GM12878 (cell line): ENCODE results near the gene PARP2. TPM values are rescaled to one million over a fixed set of nuclear protein-coding genes. Genes with fewer than 3 reads are reported as not detected.

ENCODE experiments used
- ATF7 ChIP-seq: fragments of 450-650 bp; IDR thresholded peaks from 2 replicates; pipeline ENCODE4 v1.6.1; 2016; ENCODE audit warnings: low read depth, mild to moderate bottlenecking
- BHLHE40 ChIP-seq, 2 experiments: fragments of 450-650 bp in 1 of 2; IDR thresholded peaks; 2 replicates each; pipeline ENCODE4 v1.6.1; 2011 to 2017; ENCODE audit warnings: low read depth in 2 of 2, borderline replicate concordance in 1 of 2, improper control_type of control experiment in 1 of 2, low read length in 1 of 2, mild to moderate bottlenecking in 1 of 2
- BMI1 ChIP-seq: fragments of 450-650 bp; IDR thresholded peaks from 2 replicates; pipeline ENCODE4 v1.6.1; 2016; ENCODE audit warnings: mild to moderate bottlenecking, moderate library complexity, borderline replicate concordance
- CBX3 ChIP-seq: fragments of 200-600 bp; sonication (generic); IDR thresholded peaks from 2 replicates; pipeline ENCODE4 v1.6.1; 2016; ENCODE audit warnings: low read depth, borderline replicate concordance
- CHD2 ChIP-seq: IDR thresholded peaks from 2 replicates; pipeline ENCODE4 v1.6.1; 2011; ENCODE audit warnings: low read depth, low read length, improper control_type of control experiment, borderline replicate concordance
- DPF2 ChIP-seq: fragments of 450-650 bp; IDR thresholded peaks from 2 replicates; pipeline ENCODE4 v1.6.1; 2017; ENCODE audit warnings: mild to moderate bottlenecking
- IRF4 ChIP-seq: IDR thresholded peaks from 2 replicates; pipeline ENCODE4 v1.6.1; 2011; ENCODE audit warnings: low read depth, low read length
- MYC ChIP-seq: IDR thresholded peaks from 2 replicates; pipeline ENCODE4 v1.6.1; 2011; ENCODE audit warnings: mild to moderate bottlenecking, low read length, moderate library complexity, inconsistent platforms; ENCODE audit not compliant: insufficient read depth, insufficient replicate concordance, insufficient read length, severe bottlenecking
- SP1 ChIP-seq: IDR thresholded peaks from one replicate; pipeline ENCODE4 v1.6.1; 2011; ENCODE audit warnings: low read depth, low read length
- polyA plus RNA-seq, 11 experiments: library from polyadenylated mRNA; depleted of rRNA in 4 of 11; unstranded in 6 of 11; stranded (reverse) in 5 of 11; fragments of >200 nt; fragmentation: Nextera tagmentation in 4 of 11; fragmentation: Illumina TruSeq in 1 of 11; extraction: Ambion mirVana in 4 of 11; extraction: Trizol in 1 of 11; gene quantifications; 1 replicate in 1 of 11; 2 replicates in 10 of 11; pipeline versions ENCODE4 v1.2.1 to v1.2.3, GENCODE V29; 2011 to 2016; ENCODE audit warnings: inconsistent platforms in 2 of 11, missing spikeins in 2 of 11, low read depth in 1 of 11
- total RNA-seq, 4 experiments: library from RNA; depleted of rRNA in 3 of 4; stranded (reverse); fragments of >200 nt in 3 of 4; fragmentation: Illumina TruSeq in 1 of 4; extraction: Trizol in 1 of 4; gene quantifications; 2 replicates each; pipeline versions ENCODE4 v1.2.1 to v1.2.3, GENCODE V29; 2013 to 2021
- TF ChIP-seq, protein P1 (sequence below): fragments of 450-650 bp; formaldehyde crosslinking; IDR thresholded peaks from 2 replicates; pipeline ENCODE4 v1.5.0; 2022; ENCODE audit warnings: mild to moderate bottlenecking, missing genetic modification characterization
- TF ChIP-seq, protein P2 (sequence below): IDR thresholded peaks from 2 replicates; pipeline ENCODE4 v1.6.1; 2012; ENCODE audit warnings: low read length, inconsistent platforms
- TF ChIP-seq, protein P3 (sequence below): fragments of 450-650 bp; conservative IDR thresholded peaks from 2 replicates; pipeline ENCODE4 v1.6.1; 2017; ENCODE audit warnings: mild to moderate bottlenecking, moderate library complexity
- TF ChIP-seq, protein P4 (sequence below): IDR thresholded peaks from 2 replicates; pipeline ENCODE4 v1.6.1; 2011; ENCODE audit warnings: low read depth, low read length, improper control_type of control experiment, borderline replicate concordance
- TF ChIP-seq, protein P5 (sequence below): fragments of 450-650 bp; IDR thresholded peaks from 2 replicates; pipeline ENCODE4 v1.6.1; 2018; ENCODE audit warnings: mild to moderate bottlenecking, low read depth, moderate library complexity; ENCODE audit not compliant: partially characterized antibody

PARP2 gene
- total and polyA plus RNA-seq, 10 of the 15 experiments (the other 5 are each of a cell fraction or from before 2014, with no cell fraction given): 26.7 to 75.4 (median 42.3) TPM

DNA sequence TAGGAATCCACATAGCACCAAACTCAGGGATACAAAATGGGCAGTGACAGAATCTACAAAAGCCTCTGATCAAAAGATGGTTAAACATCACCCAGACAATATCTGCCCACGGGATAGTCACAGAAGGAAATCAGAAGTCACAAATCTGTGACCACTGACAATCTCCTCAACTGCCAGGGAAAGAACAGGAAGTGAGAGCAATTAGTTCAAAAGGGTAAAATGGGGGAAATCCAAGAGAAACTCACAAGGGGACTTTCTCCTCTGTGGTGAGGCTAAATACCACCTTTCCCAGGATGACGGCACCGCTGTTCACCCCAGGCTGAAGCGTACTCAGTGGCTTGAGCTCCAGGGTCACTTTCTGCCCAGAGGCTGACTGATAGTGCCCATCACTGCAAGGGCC, 48.4 kb upstream of the PARP2 start (continued):
- TF ChIP-seq, protein P1, sequence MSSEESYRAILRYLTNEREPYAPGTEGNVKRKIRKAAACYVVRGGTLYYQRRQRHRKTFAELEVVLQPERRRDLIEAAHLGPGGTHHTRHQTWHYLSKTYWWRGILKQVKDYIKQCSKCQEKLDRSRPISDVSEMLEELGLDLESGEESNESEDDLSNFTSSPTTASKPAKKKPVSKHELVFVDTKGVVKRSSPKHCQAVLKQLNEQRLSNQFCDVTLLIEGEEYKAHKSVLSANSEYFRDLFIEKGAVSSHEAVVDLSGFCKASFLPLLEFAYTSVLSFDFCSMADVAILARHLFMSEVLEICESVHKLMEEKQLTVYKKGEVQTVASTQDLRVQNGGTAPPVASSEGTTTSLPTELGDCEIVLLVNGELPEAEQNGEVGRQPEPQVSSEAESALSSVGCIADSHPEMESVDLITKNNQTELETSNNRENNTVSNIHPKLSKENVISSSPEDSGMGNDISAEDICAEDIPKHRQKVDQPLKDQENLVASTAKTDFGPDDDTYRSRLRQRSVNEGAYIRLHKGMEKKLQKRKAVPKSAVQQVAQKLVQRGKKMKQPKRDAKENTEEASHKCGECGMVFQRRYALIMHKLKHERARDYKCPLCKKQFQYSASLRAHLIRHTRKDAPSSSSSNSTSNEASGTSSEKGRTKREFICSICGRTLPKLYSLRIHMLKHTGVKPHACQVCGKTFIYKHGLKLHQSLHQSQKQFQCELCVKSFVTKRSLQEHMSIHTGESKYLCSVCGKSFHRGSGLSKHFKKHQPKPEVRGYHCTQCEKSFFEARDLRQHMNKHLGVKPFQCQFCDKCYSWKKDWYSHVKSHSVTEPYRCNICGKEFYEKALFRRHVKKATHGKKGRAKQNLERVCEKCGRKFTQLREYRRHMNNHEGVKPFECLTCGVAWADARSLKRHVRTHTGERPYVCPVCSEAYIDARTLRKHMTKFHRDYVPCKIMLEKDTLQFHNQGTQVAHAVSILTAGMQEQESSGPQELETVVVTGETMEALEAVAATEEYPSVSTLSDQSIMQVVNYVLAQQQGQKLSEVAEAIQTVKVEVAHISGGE (CRISPR knock-in tag): no peak
- TF ChIP-seq, protein P2, sequence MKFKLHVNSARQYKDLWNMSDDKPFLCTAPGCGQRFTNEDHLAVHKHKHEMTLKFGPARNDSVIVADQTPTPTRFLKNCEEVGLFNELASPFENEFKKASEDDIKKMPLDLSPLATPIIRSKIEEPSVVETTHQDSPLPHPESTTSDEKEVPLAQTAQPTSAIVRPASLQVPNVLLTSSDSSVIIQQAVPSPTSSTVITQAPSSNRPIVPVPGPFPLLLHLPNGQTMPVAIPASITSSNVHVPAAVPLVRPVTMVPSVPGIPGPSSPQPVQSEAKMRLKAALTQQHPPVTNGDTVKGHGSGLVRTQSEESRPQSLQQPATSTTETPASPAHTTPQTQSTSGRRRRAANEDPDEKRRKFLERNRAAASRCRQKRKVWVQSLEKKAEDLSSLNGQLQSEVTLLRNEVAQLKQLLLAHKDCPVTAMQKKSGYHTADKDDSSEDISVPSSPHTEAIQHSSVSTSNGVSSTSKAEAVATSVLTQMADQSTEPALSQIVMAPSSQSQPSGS: peak; percentile 81
- peak in 1 of 2 experiments; percentile 19; a peak in 1 of 4 replicates for TF ChIP-seq BHLHE40 (IDR thresholded peaks at IDR 0.05; ENCODE audit: borderline replicate concordance in 1 of 2, low read depth in 2 of 2, low read length in 1 of 2)
- no peak for TF ChIP-seq MYC
- peak; percentile 77 for TF ChIP-seq IRF4
- peak; percentile 17 for TF ChIP-seq SP1
- TF ChIP-seq, protein P3, sequence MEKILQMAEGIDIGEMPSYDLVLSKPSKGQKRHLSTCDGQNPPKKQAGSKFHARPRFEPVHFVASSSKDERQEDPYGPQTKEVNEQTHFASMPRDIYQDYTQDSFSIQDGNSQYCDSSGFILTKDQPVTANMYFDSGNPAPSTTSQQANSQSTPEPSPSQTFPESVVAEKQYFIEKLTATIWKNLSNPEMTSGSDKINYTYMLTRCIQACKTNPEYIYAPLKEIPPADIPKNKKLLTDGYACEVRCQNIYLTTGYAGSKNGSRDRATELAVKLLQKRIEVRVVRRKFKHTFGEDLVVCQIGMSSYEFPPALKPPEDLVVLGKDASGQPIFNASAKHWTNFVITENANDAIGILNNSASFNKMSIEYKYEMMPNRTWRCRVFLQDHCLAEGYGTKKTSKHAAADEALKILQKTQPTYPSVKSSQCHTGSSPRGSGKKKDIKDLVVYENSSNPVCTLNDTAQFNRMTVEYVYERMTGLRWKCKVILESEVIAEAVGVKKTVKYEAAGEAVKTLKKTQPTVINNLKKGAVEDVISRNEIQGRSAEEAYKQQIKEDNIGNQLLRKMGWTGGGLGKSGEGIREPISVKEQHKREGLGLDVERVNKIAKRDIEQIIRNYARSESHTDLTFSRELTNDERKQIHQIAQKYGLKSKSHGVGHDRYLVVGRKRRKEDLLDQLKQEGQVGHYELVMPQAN: no peak
- TF ChIP-seq CBX3: no peak
- peak; percentile 93 for TF ChIP-seq DPF2
- peak; percentile 27; the same call in 1 of the 2 replicates for TF ChIP-seq BMI1
- TF ChIP-seq, protein P4, sequence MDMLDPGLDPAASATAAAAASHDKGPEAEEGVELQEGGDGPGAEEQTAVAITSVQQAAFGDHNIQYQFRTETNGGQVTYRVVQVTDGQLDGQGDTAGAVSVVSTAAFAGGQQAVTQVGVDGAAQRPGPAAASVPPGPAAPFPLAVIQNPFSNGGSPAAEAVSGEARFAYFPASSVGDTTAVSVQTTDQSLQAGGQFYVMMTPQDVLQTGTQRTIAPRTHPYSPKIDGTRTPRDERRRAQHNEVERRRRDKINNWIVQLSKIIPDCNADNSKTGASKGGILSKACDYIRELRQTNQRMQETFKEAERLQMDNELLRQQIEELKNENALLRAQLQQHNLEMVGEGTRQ: no peak
- TF ChIP-seq ATF7: peak; percentile 88
- no peak for TF ChIP-seq CHD2
- TF ChIP-seq, protein P5, sequence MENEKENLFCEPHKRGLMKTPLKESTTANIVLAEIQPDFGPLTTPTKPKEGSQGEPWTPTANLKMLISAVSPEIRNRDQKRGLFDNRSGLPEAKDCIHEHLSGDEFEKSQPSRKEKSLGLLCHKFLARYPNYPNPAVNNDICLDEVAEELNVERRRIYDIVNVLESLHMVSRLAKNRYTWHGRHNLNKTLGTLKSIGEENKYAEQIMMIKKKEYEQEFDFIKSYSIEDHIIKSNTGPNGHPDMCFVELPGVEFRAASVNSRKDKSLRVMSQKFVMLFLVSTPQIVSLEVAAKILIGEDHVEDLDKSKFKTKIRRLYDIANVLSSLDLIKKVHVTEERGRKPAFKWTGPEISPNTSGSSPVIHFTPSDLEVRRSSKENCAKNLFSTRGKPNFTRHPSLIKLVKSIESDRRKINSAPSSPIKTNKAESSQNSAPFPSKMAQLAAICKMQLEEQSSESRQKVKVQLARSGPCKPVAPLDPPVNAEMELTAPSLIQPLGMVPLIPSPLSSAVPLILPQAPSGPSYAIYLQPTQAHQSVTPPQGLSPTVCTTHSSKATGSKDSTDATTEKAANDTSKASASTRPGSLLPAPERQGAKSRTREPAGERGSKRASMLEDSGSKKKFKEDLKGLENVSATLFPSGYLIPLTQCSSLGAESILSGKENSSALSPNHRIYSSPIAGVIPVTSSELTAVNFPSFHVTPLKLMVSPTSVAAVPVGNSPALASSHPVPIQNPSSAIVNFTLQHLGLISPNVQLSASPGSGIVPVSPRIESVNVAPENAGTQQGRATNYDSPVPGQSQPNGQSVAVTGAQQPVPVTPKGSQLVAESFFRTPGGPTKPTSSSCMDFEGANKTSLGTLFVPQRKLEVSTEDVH: no peak
